PC-9 (cell line): ENCODE results near the gene SEMA6B. TPM values are rescaled to one million over a fixed set of nuclear protein-coding genes. Genes with fewer than 3 reads are reported as not detected.

ENCODE experiments used
- BruUV-seq: library from RNA; stranded (reverse); fragments of 400-500 nt; replicated peaks from 2 replicates; lab custom pipeline; 2021; lab: Mats Ljungman, UMichigan
- CTCF ChIA-PET: fragments of 300-600 bp; sonication (Branson Sonifier 250); formaldehyde crosslinking; loops from one replicate; lab custom pipeline; 2022; ENCODE audit warnings: antibody characterized with exemption; lab: Charles Lee
- POLR2A ChIA-PET: fragments of 300-600 bp; sonication (Branson Sonifier 250); formaldehyde crosslinking; loops from one replicate; lab custom pipeline; 2022; ENCODE audit warnings: antibody characterized with exemption; ENCODE audit not compliant: unreplicated experiment; lab: Charles Lee
- DNase-seq, 2 experiments: peaks; one replicate each; pipeline versions ENCODE4 v3.0.0 to v3.0.0-alpha.2; 2015 to 2022; ENCODE audit warnings: mixed read lengths in 1 of 2
- H2AFZ ChIP-seq: fragments of 200-600 bp; sonication (generic); 2 replicates; pipeline ENCODE4 v1.8.1; 2017; ENCODE audit warnings: antibody characterized with exemption
- H3F3A ChIP-seq: fragments of 200-600 bp; sonication (generic); 2 replicates; pipeline ENCODE4 v1.8.1; 2017; ENCODE audit warnings: antibody characterized with exemption, mild to moderate bottlenecking, low read depth; ENCODE audit not compliant: insufficient read depth
- H3K27ac ChIP-seq: fragments of 200-600 bp; sonication (generic); 2 replicates; pipeline ENCODE4 v1.6.1; 2016; ENCODE audit warnings: mixed run types
- H3K27me3 ChIP-seq: fragments of 200-600 bp; sonication (generic); 2 replicates; pipeline ENCODE4 v1.6.1; 2016; ENCODE audit warnings: low read depth, mixed run types; ENCODE audit not compliant: insufficient read depth
- H3K36me3 ChIP-seq: fragments of 200-600 bp; sonication (generic); 2 replicates; pipeline ENCODE4 v1.6.1; 2016; ENCODE audit warnings: low read depth, mixed run types
- H3K4me1 ChIP-seq: fragments of 200-600 bp; sonication (generic); replicated peaks from 2 replicates; pipeline ENCODE4 v1.6.1; 2016; ENCODE audit warnings: mixed run types; ENCODE audit not compliant: insufficient read depth
- H3K4me2 ChIP-seq: fragments of 200-600 bp; sonication (generic); 2 replicates; pipeline ENCODE4 v1.6.1; 2017; ENCODE audit warnings: mixed run types
- H3K4me3 ChIP-seq: fragments of 200-600 bp; sonication (generic); 2 replicates; pipeline ENCODE4 v1.6.1; 2016; ENCODE audit warnings: mixed run types
- H3K79me2 ChIP-seq: fragments of 200-600 bp; sonication (generic); 2 replicates; pipeline ENCODE4 v1.6.1; 2017; ENCODE audit warnings: low read depth, mixed run types
- H3K9me2 ChIP-seq: fragments of 200-600 bp; sonication (generic); 2 replicates; pipeline ENCODE4 v1.8.1; 2017; ENCODE audit warnings: mild to moderate bottlenecking; ENCODE audit not compliant: insufficient read depth
- H3K9me3 ChIP-seq: fragments of 200-600 bp; sonication (generic); 2 replicates; pipeline ENCODE4 v1.8.1; 2016; ENCODE audit warnings: low read depth; ENCODE audit not compliant: insufficient read depth
- H4K20me1 ChIP-seq: fragments of 200-600 bp; sonication (generic); 2 replicates; pipeline ENCODE4 v1.8.1; 2017; ENCODE audit not compliant: insufficient read depth
- EZH2 ChIP-seq: fragments of 200-600 bp; sonication (generic); IDR thresholded peaks from 2 replicates; pipeline ENCODE4 v1.8.0; 2017; ENCODE audit warnings: antibody characterized with exemption, low read depth
- intact Hi-C: fragments of 100-400 bp; cut with micrococcal nuclease; formaldehyde crosslinking; loops from one replicate; pipeline ENCODE4 v1.10.0; 2022; ENCODE audit not compliant: unreplicated experiment
- total RNA-seq: library from RNA; stranded (reverse); gene quantifications from 2 replicates; pipeline ENCODE4 v1.2.3, GENCODE V29; 2021
- TF ChIP-seq, protein P1 (sequence below): fragments of 200-600 bp; sonication (generic); conservative IDR thresholded peaks from 2 replicates; pipeline ENCODE4 v1.6.1; 2017; ENCODE audit warnings: mixed run types, antibody characterized with exemption, mild to moderate bottlenecking, moderate library complexity

SEMA6B gene
- total RNA-seq, 1 experiment from 2014 or later = 3.3 TPM

- Histone ChIP-seq H3K27me3 (no peaks in the 10 kb centered on the region), H3K9me3 (no peaks in the 10 kb centered on the region), H3K4me2 (no peak overlapping the region), H3K4me3 (no peak overlapping the region), H3K4me1 (no peaks in the 10 kb centered on the region), H3K79me2 (no peaks in the 10 kb centered on the region), H2AFZ (no peak overlapping the region), H3K36me3 (no peaks in the 10 kb centered on the region), H3F3A (no peaks in the 10 kb centered on the region), H3K27ac (no peak overlapping the region), H4K20me1 (no peaks in the 10 kb centered on the region), H3K9me2 (no peaks in the 10 kb centered on the region)
- CTCF ChIA-PET = no interaction called here
- intact Hi-C loops = no loop called here
- POLR2A ChIA-PET = no interaction called here
- no peak for DNase-seq
- TF ChIP-seq, protein P1, sequence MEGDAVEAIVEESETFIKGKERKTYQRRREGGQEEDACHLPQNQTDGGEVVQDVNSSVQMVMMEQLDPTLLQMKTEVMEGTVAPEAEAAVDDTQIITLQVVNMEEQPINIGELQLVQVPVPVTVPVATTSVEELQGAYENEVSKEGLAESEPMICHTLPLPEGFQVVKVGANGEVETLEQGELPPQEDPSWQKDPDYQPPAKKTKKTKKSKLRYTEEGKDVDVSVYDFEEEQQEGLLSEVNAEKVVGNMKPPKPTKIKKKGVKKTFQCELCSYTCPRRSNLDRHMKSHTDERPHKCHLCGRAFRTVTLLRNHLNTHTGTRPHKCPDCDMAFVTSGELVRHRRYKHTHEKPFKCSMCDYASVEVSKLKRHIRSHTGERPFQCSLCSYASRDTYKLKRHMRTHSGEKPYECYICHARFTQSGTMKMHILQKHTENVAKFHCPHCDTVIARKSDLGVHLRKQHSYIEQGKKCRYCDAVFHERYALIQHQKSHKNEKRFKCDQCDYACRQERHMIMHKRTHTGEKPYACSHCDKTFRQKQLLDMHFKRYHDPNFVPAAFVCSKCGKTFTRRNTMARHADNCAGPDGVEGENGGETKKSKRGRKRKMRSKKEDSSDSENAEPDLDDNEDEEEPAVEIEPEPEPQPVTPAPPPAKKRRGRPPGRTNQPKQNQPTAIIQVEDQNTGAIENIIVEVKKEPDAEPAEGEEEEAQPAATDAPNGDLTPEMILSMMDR = no peak
- BruUV-seq = no TSS peak
Observed at GRCh38 chr19:4501691-4502090, 57.8 kb downstream of the SEMA6B start.

DNA sequence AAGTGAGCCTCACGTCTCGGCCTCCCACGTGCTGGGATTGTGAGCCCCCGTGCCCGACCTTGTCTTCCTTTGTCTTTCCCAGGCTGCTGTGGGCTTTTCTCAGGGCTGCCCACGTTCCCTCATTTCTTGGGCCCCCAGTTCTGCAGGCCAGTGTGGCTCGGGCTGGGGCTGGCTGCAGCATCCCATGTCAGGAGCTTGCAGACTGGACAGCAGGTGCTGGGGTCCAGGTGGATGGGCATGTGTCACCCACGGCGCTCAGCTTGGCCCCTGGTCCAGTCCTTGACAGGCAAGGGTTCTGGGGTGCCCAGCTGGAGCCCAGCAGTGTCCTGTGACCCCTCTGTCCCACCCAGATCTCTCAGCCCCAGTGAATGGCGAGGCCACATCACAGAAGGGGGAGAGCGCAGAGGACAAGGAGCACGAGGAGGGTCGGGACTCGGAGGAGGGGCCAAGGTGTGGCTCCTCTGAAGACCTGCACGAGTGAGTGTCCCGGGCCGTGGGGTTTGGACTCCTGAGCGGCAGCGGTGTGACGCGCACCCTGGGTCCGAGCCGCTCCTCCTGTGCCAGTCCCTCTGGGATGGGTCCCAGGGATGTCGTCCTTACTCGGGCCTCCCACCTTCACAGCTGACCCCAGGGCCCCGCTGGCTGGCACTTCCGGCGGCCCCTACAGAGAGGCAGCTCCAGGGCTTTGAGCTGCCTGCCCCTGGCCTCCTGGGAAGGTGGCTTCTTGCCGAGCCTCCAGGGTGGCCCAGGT lies 58.5 kb downstream of the SEMA6B start:
- BruUV-seq = no TSS peak
- Histone ChIP-seq H2AFZ (no peak overlapping the region), H3K27me3 (no peaks in the 10 kb centered on the region), H3K4me2 (no peak overlapping the region), H3K9me3 (no peaks in the 10 kb centered on the region), H3K79me2 (no peaks in the 10 kb centered on the region), H3K27ac (no peak overlapping the region), H3K4me3 (no peak overlapping the region), H3F3A (no peaks in the 10 kb centered on the region), H4K20me1 (no peaks in the 10 kb centered on the region), H3K36me3 (no peaks in the 10 kb centered on the region), H3K9me2 (no peaks in the 10 kb centered on the region), H3K4me1 (no peaks in the 10 kb centered on the region)
- ChIA-PET CTCF (interaction anchor here (0.7 kb wide), 1 partner anchor 696 kb away, joined by 15 read pairs; no protein-coding TSS in a partner anchor), POLR2A (no interaction called here)
- TF ChIP-seq EZH2 = no peak
- TF ChIP-seq, protein P1 = no peak
- intact Hi-C loops = no loop called here
- no peak for DNase-seq

DNA sequence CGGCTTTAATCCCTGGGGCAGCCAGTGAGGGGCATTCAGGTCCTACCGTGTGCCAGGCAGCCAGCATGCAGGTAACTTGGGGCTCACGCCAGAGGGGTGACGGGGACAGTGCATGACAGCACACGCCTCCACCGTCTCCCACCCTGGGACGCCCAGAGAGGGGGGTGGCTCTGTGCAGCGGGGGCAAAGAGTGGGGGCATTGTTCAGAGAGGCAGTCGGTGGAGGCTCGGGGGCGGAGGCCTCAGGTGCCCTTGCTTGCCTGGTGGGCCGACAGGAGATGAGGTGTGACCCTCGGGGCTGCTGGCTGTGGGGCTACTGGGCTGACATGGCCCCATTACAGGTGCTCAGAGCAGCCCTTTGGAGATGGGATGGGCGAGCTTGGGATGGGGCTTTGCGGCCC lies 59.6 kb downstream of the SEMA6B start:
- H3K79me2 ChIP-seq = no peaks in the 10 kb centered on the region
- H2AFZ ChIP-seq = no peak overlapping the region
- no peak overlapping the region for H3K27ac ChIP-seq
- POLR2A ChIA-PET = interaction anchor here (0.7 kb wide), 1 partner anchor 98 kb away, joined by 5 read pairs; no protein-coding TSS in a partner anchor
- H3K4me2 ChIP-seq = no peak overlapping the region
- CTCF ChIA-PET = no interaction called here
- H3F3A ChIP-seq = no peaks in the 10 kb centered on the region
- no peak overlapping the region for H3K4me3 ChIP-seq
- no peaks in the 10 kb centered on the region for H3K9me3 ChIP-seq
- no peaks in the 10 kb centered on the region for H3K9me2 ChIP-seq
- TF ChIP-seq, protein P1 = no peak
- no peak for TF ChIP-seq EZH2
- intact Hi-C loops = no loop called here
- BruUV-seq = no TSS peak
- H3K27me3 ChIP-seq = no peaks in the 10 kb centered on the region
- H4K20me1 ChIP-seq = no peaks in the 10 kb centered on the region
- no peaks in the 10 kb centered on the region for H3K36me3 ChIP-seq
- no peak for DNase-seq
- no peaks in the 10 kb centered on the region for H3K4me1 ChIP-seq
